HFF-Myc (cell line): ENCODE measurements around the gene SNRPA.
"Not testable (repeated sequence)": the region's sequence is repeated elsewhere in the genome, so short reads cannot be mapped to it uniquely, and the experiment has no call there.

ENCODE experiments used
- DNase-seq: peaks from one replicate; pipeline ENCODE4 v3.0.0-alpha.2; 2011; ENCODE audit warnings: low read depth; ENCODE audit errors: extremely low read depth
- H3K4me3 ChIP-seq: replicated peaks from 2 replicates; pipeline ENCODE4 v1.5.1; 2011; ENCODE audit warnings: low read depth, mild to moderate bottlenecking, control low read depth, low read length
- TF ChIP-seq, protein P1 (sequence below): IDR thresholded peaks from 2 replicates; pipeline ENCODE4 v1.5.1; 2012; ENCODE audit warnings: mild to moderate bottlenecking, low read depth, low read length, control low read depth; ENCODE audit errors: missing control alignments

Gene SNRPA

GRCh38 chr19:40756502-40757110 is 5.6 kb downstream of the SNRPA start:
- DNase-seq = no peak
- no peak overlapping the region for H3K4me3 ChIP-seq
- TF ChIP-seq, protein P1, sequence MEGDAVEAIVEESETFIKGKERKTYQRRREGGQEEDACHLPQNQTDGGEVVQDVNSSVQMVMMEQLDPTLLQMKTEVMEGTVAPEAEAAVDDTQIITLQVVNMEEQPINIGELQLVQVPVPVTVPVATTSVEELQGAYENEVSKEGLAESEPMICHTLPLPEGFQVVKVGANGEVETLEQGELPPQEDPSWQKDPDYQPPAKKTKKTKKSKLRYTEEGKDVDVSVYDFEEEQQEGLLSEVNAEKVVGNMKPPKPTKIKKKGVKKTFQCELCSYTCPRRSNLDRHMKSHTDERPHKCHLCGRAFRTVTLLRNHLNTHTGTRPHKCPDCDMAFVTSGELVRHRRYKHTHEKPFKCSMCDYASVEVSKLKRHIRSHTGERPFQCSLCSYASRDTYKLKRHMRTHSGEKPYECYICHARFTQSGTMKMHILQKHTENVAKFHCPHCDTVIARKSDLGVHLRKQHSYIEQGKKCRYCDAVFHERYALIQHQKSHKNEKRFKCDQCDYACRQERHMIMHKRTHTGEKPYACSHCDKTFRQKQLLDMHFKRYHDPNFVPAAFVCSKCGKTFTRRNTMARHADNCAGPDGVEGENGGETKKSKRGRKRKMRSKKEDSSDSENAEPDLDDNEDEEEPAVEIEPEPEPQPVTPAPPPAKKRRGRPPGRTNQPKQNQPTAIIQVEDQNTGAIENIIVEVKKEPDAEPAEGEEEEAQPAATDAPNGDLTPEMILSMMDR = no peak

DNA sequence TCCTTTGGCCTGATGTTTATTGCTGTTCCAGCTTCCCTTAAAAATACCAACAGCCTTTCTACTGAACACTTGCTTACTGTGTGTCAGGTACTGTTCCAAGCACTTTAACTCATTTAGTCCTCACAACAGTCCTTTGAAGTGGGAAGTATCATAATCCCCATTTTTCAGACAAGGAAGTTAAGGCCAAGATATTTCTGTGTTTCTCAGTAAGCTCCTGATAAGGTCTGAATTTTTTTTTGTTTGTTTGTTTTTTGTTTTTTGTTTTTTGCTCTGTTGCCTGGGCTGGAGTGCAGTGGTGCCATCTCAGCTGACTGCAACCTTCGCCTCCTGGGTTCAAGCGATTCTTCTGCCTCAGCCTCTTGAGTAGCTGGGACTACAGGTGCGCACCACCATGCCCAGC is 7.5 kb downstream of the SNRPA start:
- H3K4me3 ChIP-seq = no peak overlapping the region
- DNase-seq = no peak
- TF ChIP-seq, protein P1 = no peak

DNA sequence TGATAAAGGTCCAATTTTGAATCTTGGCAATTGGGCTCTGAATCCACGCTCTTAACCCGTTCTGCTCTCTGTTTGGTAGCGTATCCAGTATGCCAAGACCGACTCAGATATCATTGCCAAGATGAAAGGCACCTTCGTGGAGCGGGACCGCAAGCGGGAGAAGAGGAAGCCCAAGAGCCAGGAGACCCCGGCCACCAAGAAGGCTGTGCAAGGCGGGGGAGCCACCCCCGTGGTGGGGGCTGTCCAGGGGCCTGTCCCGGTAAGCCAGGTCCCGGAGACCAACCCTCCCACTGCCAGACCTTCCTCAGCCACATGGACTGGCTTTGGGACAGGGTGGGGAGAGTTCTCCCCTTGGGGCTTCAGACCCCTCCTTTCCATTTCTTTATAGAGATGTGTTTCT is 8.3 kb downstream of the SNRPA start:
- no peak for DNase-seq
- H3K4me3 ChIP-seq = no peak overlapping the region
- TF ChIP-seq, protein P1 = no peak

DNA sequence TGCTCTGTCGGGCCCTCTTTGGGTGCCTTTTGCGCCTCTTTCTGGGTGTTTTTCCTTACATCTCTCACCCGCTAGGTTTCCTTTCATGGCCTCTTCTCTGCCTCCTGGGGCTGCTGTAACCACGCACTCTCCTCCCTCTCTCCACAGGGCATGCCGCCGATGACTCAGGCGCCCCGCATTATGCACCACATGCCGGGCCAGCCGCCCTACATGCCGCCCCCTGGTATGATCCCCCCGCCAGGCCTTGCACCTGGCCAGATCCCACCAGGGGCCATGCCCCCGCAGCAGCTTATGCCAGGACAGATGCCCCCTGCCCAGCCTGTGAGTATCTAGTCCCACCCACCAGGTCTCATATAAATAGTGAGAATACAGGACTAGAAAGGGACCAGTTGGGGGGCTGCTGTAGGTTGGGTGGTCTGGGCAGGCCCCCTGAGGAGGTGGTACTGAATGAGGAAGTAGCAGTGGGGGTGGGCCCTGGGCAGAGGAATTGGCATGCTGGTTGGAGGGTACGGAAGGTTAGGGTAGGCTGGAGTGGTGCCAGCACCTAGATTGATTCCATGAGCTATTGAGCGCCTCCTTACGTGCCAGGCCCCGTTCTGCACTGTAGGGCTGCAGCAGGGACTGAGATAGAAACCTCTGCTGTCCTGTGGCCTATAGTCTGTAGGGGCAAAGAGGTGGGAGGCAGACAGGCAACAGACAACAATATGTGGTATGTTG is 11.9 kb downstream of the SNRPA start:
- H3K4me3 ChIP-seq = no peak overlapping the region
- DNase-seq = no peak
- TF ChIP-seq, protein P1 = no peak

- no peak overlapping the region for H3K4me3 ChIP-seq
- TF ChIP-seq, protein P1 = no peak
- DNase-seq = no peak
Observed at GRCh38 chr19:40763526-40763925, 12.5 kb downstream of the SNRPA start.

DNA sequence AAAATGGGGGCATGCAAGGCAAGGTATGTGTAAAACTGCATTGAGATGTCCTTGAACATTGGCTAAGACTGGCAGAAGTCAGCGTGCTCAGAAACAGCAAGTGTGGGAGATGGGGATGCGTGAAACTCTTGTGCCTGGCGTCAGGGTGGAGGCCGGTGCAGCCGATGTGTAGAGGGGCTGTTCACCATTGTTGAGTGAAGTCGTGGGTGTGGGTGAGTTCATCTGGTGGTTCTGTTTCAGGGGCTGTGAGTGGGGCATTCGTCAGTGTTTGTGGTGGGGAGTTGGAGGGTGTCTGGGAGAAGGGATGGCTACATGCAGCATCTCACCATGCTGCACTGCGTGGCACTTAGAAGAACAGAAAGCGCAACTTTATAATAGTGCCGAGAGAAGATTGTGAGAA is 13.0 kb downstream of the SNRPA start:
- TF ChIP-seq, protein P1 = no peak
- DNase-seq = no peak
- no peak overlapping the region for H3K4me3 ChIP-seq

GRCh38 chr19:40766385-40766784 is 15.4 kb downstream of the SNRPA start:
- not testable (repeated sequence) for H3K4me3 ChIP-seq, DNase-seq
